Lower lobe of right lung (tissue), 2 donors: Measurements from ENCODE around the gene DMD. TPM values are rescaled to one million over a fixed set of nuclear protein-coding genes. Genes with fewer than 3 reads are reported as not detected.

Experiments
- ATAC-seq, 2 donors: fragments of 200-7000 bp; cut with Tn5 transposase; one replicate each; pipeline ENCODE4 v1.9.1; 2020 to 2022; ENCODE audit warnings: mild to moderate bottlenecking in 2 of 2, moderate library complexity in 2 of 2
- DNase-seq: peaks from one replicate; pipeline ENCODE4 v3.0.0-alpha.2; 2020
- H3K27ac ChIP-seq: fragments of 200-600 bp; one replicate; pipeline ENCODE4 v1.8.0; 2022
- H3K27me3 ChIP-seq: fragments of 200-600 bp; one replicate; pipeline ENCODE4 v1.8.0; 2022; ENCODE audit warnings: low read depth
- H3K36me3 ChIP-seq: fragments of 200-600 bp; one replicate; pipeline ENCODE4 v1.8.0; 2022; ENCODE audit warnings: mild to moderate bottlenecking
- H3K4me1 ChIP-seq: fragments of 200-600 bp; one replicate; pipeline ENCODE4 v1.8.0; 2022
- H3K4me3 ChIP-seq: fragments of 200-600 bp; one replicate; pipeline ENCODE4 v1.8.0; 2022; ENCODE audit warnings: mild to moderate bottlenecking
- H3K9me3 ChIP-seq: fragments of 200-600 bp; one replicate; pipeline ENCODE4 v1.8.0; 2022
- intact Hi-C: fragments of 100-400 bp; cut with DNase I; formaldehyde crosslinking; loops from one replicate; pipeline ENCODE4 v1.11.0; 2022
- total RNA-seq: library from RNA; stranded (reverse); fragmentation: NEBNext Ultra II Directional; extraction: Animal tissue kit (Norgen Biotek cat#: 25700); gene quantifications from one replicate; pipeline ENCODE4 v1.2.1, GENCODE V29; 2021
- TF ChIP-seq, protein P1 (sequence below): fragments of 200-600 bp; IDR thresholded peaks from one replicate; pipeline ENCODE4 v1.8.0; 2022; ENCODE audit warnings: antibody characterized with exemption, mild to moderate bottlenecking
- donor health status: DM: no; HTN: yes; CAD: no; lungs with severe emphysema.

DMD gene
- total RNA-seq, 1 donor from 2014 or later = 29.4 TPM

DNA sequence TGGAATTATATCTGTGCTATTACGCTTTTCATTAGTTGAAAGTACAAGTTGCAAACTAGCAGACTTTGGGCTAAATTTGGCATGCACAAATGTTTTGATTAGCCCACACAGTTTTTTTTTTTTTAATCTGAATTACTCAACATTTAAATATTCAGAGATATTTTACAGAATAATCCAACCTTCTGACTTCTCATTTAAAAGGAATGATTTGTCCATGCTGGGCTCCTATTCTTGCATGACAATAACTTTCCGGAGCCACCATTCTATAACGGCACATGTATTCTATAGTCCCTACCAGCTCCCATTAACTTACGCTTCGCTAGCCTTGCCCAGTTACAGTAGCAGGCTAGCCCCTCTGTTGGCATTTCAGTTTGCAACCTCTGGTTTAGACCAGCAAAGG is 1920.2 kb downstream of the DMD start:
- TF ChIP-seq, protein P1, sequence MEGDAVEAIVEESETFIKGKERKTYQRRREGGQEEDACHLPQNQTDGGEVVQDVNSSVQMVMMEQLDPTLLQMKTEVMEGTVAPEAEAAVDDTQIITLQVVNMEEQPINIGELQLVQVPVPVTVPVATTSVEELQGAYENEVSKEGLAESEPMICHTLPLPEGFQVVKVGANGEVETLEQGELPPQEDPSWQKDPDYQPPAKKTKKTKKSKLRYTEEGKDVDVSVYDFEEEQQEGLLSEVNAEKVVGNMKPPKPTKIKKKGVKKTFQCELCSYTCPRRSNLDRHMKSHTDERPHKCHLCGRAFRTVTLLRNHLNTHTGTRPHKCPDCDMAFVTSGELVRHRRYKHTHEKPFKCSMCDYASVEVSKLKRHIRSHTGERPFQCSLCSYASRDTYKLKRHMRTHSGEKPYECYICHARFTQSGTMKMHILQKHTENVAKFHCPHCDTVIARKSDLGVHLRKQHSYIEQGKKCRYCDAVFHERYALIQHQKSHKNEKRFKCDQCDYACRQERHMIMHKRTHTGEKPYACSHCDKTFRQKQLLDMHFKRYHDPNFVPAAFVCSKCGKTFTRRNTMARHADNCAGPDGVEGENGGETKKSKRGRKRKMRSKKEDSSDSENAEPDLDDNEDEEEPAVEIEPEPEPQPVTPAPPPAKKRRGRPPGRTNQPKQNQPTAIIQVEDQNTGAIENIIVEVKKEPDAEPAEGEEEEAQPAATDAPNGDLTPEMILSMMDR = no peak
- H3K4me1 ChIP-seq = no peaks in the 10 kb centered on the region
- H3K36me3 ChIP-seq = no peaks in the 10 kb centered on the region
- no peaks in the 10 kb centered on the region for H3K27me3 ChIP-seq
- H3K4me3 ChIP-seq = no peak overlapping the region
- intact Hi-C loops = no loop called here
- ATAC-seq = no peak
- H3K9me3 ChIP-seq = no peaks in the 10 kb centered on the region
- DNase-seq = no peak
- H3K27ac ChIP-seq = no peak overlapping the region

DNA sequence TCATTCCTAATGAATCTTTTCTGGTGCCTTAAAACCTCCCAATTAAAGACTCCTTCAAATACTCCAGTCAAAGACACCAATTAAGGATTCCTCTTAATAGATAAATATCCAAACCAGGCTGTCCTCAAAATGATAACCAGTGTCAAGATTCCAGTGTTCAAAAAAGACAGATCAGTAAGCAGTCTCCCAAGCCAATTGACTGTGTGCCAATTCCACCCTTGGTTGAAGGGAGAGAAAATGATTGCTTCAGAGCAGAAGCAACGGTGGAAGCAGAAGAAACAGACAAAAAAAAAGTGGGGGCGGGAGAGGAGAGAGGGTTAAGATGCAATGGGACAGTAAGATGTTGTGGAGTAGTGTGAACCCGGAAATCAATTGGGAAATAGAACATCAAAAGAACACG is 1923.5 kb downstream of the DMD start:
- Histone ChIP-seq H3K4me1 (no peaks in the 10 kb centered on the region), H3K27me3 (no peaks in the 10 kb centered on the region), H3K36me3 (no peaks in the 10 kb centered on the region), H3K4me3 (no peak overlapping the region), H3K9me3 (no peaks in the 10 kb centered on the region), H3K27ac (no peak overlapping the region)
- no peak for DNase-seq
- TF ChIP-seq, protein P1 = no peak
- ATAC-seq = no peak
- intact Hi-C loops = no loop called here

DNA sequence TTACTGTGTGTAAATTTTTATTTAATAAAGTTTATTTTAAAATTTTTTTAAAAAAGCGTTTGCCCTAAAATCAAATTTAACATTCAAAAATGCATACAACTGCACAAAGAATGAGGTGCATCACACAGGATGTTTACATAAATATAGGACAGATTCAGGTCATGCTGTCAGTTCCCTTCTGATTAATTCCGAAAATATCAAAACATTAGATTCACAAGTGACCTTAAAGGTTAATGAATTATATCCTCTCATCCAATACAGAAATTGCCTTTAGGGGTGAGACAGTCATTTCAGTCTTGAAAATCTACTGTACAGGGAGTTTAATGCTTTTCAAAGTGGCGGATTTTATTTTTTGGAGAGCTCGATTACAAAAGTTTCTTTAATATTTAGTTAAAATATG is 1930.8 kb downstream of the DMD start:
- TF ChIP-seq, protein P1 = no peak
- intact Hi-C loops = no loop called here
- H3K4me1 ChIP-seq = no peaks in the 10 kb centered on the region
- no peaks in the 10 kb centered on the region for H3K27me3 ChIP-seq
- H3K36me3 ChIP-seq = no peaks in the 10 kb centered on the region
- DNase-seq (no peak), ATAC-seq (no peak)
- H3K4me3 ChIP-seq = no peak overlapping the region
- no peaks in the 10 kb centered on the region for H3K9me3 ChIP-seq
- H3K27ac ChIP-seq = no peak overlapping the region

DNA sequence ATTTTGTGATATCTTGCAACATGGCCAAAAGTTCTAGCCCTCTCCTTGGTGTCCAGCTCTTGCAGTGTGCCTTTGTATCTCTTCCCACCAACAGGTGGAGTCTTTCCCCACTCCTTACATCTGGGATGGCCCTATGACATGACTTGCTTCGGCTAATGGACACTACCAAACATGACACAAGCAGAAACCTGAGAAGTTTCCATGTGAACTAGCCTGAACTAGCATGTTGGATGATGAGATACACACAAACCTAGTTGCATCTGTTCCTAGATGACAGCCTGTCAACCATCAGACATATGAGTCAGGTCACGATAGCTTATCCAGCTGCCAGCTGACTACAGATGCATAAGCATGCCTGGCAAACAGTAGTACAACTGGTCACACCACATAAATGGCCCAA is 1932.0 kb downstream of the DMD start:
- intact Hi-C loops = no loop called here
- ATAC-seq (no peak), DNase-seq (no peak)
- TF ChIP-seq, protein P1 = no peak
- no peaks in the 10 kb centered on the region for H3K36me3 ChIP-seq
- no peak overlapping the region for H3K27ac ChIP-seq
- H3K4me1 ChIP-seq = no peaks in the 10 kb centered on the region
- no peak overlapping the region for H3K4me3 ChIP-seq
- no peaks in the 10 kb centered on the region for H3K27me3 ChIP-seq
- no peaks in the 10 kb centered on the region for H3K9me3 ChIP-seq

DNA sequence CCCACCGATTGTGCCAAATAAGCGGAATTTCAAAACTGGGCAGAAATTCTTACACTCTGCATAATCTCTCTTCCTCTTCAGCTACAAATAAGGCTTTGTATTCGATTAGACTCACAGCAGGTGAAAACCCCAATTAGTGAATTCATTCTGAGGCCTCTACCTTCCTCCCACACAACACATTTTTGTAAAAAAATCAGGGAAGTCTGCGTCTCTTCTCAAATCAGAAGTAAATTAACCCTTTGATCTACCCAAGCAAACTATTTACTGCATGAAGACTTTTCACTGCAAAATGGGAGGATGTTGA is 1938.9 kb downstream of the DMD start:
- Histone ChIP-seq H3K27me3 (no peaks in the 10 kb centered on the region), H3K36me3 (no peaks in the 10 kb centered on the region), H3K9me3 (no peaks in the 10 kb centered on the region), H3K4me3 (no peak overlapping the region), H3K27ac (no peak overlapping the region), H3K4me1 (no peaks in the 10 kb centered on the region)
- TF ChIP-seq, protein P1 = no peak
- intact Hi-C loops = no loop called here
- ATAC-seq (no peak), DNase-seq (no peak)
